ENCODE results near the gene SLC22A9.

The SLC22A9 gene

GRCh38 chr11:63380130-63380529 lies 10.5 kb downstream of the SLC22A9 start:
- Histone ChIP-seq H3K4me2 (ENCODE audit: low read length) (no peak overlapping the region), H3K9me3 (ENCODE audit: control insufficient read depth, low read length) (no peaks in the 10 kb centered on the region)

GRCh38 chr11:63395697-63396096 lies 26.1 kb downstream of the SLC22A9 start:
- no peaks in the 10 kb centered on the region for H3K36me3 ChIP-seq (ENCODE audit: control insufficient read depth, insufficient read depth, low read length)
- H3K27ac ChIP-seq: no peak overlapping the region
- no peak overlapping the region for H2AFZ ChIP-seq
- TF ChIP-seq, protein P1, sequence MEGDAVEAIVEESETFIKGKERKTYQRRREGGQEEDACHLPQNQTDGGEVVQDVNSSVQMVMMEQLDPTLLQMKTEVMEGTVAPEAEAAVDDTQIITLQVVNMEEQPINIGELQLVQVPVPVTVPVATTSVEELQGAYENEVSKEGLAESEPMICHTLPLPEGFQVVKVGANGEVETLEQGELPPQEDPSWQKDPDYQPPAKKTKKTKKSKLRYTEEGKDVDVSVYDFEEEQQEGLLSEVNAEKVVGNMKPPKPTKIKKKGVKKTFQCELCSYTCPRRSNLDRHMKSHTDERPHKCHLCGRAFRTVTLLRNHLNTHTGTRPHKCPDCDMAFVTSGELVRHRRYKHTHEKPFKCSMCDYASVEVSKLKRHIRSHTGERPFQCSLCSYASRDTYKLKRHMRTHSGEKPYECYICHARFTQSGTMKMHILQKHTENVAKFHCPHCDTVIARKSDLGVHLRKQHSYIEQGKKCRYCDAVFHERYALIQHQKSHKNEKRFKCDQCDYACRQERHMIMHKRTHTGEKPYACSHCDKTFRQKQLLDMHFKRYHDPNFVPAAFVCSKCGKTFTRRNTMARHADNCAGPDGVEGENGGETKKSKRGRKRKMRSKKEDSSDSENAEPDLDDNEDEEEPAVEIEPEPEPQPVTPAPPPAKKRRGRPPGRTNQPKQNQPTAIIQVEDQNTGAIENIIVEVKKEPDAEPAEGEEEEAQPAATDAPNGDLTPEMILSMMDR (IDR thresholded peaks at IDR 0.05): no peak
- no peak overlapping the region for H3K4me3 ChIP-seq (ENCODE audit: low read depth, low read length)
- H3K4me1 ChIP-seq: no peaks in the 10 kb centered on the region
- no peaks in the 10 kb centered on the region for H3K79me2 ChIP-seq
- H3K4me2 ChIP-seq (ENCODE audit: low read length): no peak overlapping the region
- H3K9me3 ChIP-seq (ENCODE audit: control insufficient read depth, low read length): no peaks in the 10 kb centered on the region
- no peaks in the 10 kb centered on the region for H3K27me3 ChIP-seq (ENCODE audit: control insufficient read depth, insufficient read depth, low read length)
- no peak overlapping the region for H3K9ac ChIP-seq

More at GRCh38 chr11:63380130-63380529, 10.5 kb downstream of the SLC22A9 start:
- H3K79me2 ChIP-seq: no peaks in the 10 kb centered on the region
- H3K9ac ChIP-seq: no peak overlapping the region
- no peaks in the 10 kb centered on the region for H3K4me1 ChIP-seq
- H3K27ac ChIP-seq: no peak overlapping the region
- H3K27me3 ChIP-seq (ENCODE audit: control insufficient read depth, insufficient read depth, low read length): no peaks in the 10 kb centered on the region
- TF ChIP-seq, protein P1 (IDR thresholded peaks at IDR 0.05): no peak
- H3K4me3 ChIP-seq (ENCODE audit: low read depth, low read length): no peak overlapping the region
- no peak overlapping the region for H2AFZ ChIP-seq
- no peaks in the 10 kb centered on the region for H3K36me3 ChIP-seq (ENCODE audit: control insufficient read depth, insufficient read depth, low read length)

DNA sequence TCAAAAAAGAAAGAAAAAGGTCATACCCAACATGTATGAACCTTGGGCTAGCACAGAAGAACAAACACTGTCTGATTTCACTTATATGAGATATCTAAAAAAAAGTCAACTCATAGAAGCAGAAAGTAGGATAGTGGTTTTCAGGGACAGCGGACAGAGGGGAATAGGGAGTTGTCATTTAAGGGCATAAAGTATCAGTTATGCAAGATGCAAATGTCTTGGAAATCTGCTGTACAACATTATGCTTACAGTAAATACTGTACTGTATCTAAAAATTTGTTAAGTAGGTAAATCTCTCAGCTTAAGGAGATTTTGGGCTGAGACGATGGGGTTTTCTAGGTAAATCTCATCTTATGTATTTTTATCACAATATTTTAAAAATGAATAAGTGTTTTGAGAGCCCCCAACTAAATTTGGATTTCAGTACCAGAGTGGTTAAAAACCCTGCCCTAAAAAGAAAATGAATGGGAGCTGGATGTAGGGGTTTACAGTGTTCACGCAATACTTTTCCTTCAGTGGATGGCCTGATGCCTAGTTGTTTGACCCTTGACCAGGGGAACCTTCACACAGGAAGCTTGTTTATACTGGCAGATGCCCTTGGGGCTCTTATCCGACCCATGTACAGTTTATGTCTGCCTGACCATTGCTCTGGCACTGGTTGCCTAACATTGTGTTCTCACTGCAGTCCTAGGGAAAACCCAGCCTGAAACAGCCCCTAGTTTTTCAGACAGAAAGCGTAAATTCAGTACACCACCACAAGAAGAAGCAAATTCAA lies 34.8 kb downstream of the SLC22A9 start:
- Histone ChIP-seq H3K27me3 (ENCODE audit: control insufficient read depth, insufficient read depth, low read length) (no peaks in the 10 kb centered on the region), H3K4me1 (no peaks in the 10 kb centered on the region), H3K36me3 (ENCODE audit: control insufficient read depth, insufficient read depth, low read length) (no peaks in the 10 kb centered on the region), H3K4me2 (ENCODE audit: low read length) (no peak overlapping the region), H3K79me2 (no peaks in the 10 kb centered on the region), H3K9ac (no peak overlapping the region), H3K27ac (no peak overlapping the region), H3K9me3 (ENCODE audit: control insufficient read depth, low read length) (no peaks in the 10 kb centered on the region), H3K4me3 (ENCODE audit: low read depth, low read length) (no peak overlapping the region), H2AFZ (no peak overlapping the region)
- TF ChIP-seq, protein P1 (IDR thresholded peaks at IDR 0.05): no peak

DNA sequence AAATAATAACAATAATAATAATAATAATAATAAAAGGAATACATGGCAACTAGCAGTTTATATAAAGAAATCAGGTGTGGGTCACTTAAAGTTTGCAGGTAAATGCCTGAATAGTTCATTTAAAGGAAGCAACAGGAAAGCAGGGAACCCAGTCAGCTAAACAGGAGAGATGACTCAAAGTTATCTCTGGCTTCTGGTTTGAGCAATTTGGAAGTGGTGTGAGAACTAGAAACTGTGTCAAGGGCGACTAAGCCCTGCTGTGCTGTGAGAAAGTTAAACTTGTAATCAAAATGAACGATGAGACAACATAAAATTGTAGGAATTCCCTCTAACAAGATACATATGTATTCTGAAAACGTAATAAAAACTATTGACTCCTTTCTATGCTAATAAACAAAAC lies 35.5 kb downstream of the SLC22A9 start:
- Histone ChIP-seq H3K27me3 (ENCODE audit: control insufficient read depth, insufficient read depth, low read length) (no peaks in the 10 kb centered on the region), H3K4me1 (no peaks in the 10 kb centered on the region), H3K9me3 (ENCODE audit: control insufficient read depth, low read length) (no peaks in the 10 kb centered on the region), H3K4me2 (ENCODE audit: low read length) (no peak overlapping the region), H2AFZ (no peak overlapping the region), H3K27ac (no peak overlapping the region), H3K36me3 (ENCODE audit: control insufficient read depth, insufficient read depth, low read length) (no peaks in the 10 kb centered on the region), H3K4me3 (ENCODE audit: low read depth, low read length) (no peak overlapping the region), H3K79me2 (no peaks in the 10 kb centered on the region), H3K9ac (no peak overlapping the region)
- TF ChIP-seq, protein P1 (IDR thresholded peaks at IDR 0.05): no peak

DNA sequence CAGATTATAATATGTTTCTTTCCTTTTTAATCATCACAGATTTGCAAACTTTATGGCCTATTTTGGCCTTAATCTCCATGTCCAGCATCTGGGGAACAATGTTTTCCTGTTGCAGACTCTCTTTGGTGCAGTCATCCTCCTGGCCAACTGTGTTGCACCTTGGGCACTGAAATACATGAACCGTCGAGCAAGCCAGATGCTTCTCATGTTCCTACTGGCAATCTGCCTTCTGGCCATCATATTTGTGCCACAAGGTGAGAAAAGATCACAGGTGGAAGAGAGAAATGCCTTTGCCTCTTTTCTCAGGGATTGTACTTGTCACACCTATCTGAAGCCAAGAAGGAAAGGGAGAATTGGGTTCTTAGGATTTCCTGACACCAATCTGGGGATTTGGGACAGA lies 36.9 kb downstream of the SLC22A9 start:
- H3K9me3 ChIP-seq (ENCODE audit: control insufficient read depth, low read length): no peaks in the 10 kb centered on the region
- H2AFZ ChIP-seq: no peak overlapping the region
- H3K27me3 ChIP-seq (ENCODE audit: control insufficient read depth, insufficient read depth, low read length): no peaks in the 10 kb centered on the region
- no peak overlapping the region for H3K4me3 ChIP-seq (ENCODE audit: low read depth, low read length)
- no peak overlapping the region for H3K27ac ChIP-seq
- H3K4me2 ChIP-seq (ENCODE audit: low read length): no peak overlapping the region
- H3K79me2 ChIP-seq: no peaks in the 10 kb centered on the region
- no peaks in the 10 kb centered on the region for H3K4me1 ChIP-seq
- H3K9ac ChIP-seq: no peak overlapping the region
- TF ChIP-seq, protein P1 (IDR thresholded peaks at IDR 0.05): no peak
- no peaks in the 10 kb centered on the region for H3K36me3 ChIP-seq (ENCODE audit: control insufficient read depth, insufficient read depth, low read length)

All from parathyroid adenoma (tissue), 2 donors.